Muscle of leg (tissue), 11 donors: ENCODE results near the gene LOC128125822. TPM values are rescaled to one million over a fixed set of nuclear protein-coding genes. Genes with fewer than 3 reads are reported as not detected.

Source experiments
- DNase-seq: peaks from one replicate; pipeline ENCODE4 v3.0.0; 2013
- H3K27ac ChIP-seq: one replicate; pipeline ENCODE4 v1.5.1; 2013; ENCODE audit warnings: mild to moderate bottlenecking, low read length, control low read depth
- H3K27me3 ChIP-seq: one replicate; pipeline ENCODE4 v1.6.1; 2013; ENCODE audit warnings: low read length; ENCODE audit not compliant: control insufficient read depth, insufficient read depth
- H3K36me3 ChIP-seq: one replicate; pipeline ENCODE4 v1.6.1; 2013; ENCODE audit warnings: low read length; ENCODE audit not compliant: control insufficient read depth, insufficient read depth
- H3K4me1 ChIP-seq: one replicate; pipeline ENCODE4 v1.6.1; 2013; ENCODE audit warnings: low read length; ENCODE audit not compliant: control insufficient read depth, insufficient read depth
- H3K4me3 ChIP-seq: one replicate; pipeline ENCODE4 v1.5.1; 2013; ENCODE audit warnings: low read length, control low read depth
- H3K9me3 ChIP-seq: replicated peaks from 2 replicates; pipeline ENCODE4 v1.6.1; 2013; ENCODE audit warnings: low read depth, low read length; ENCODE audit not compliant: control insufficient read depth
- whole genome bisulfite sequencing: methylation state at CpG from one replicate; pipeline ENCODE4 v1.1.5; 2013; ENCODE audit warnings: missing lambda C conversion rate; ENCODE audit not compliant: insufficient coverage; 5-methylcytosine and 5-hydroxymethylcytosine counted together
- polyA plus RNA-seq, 8 donors: library from polyadenylated mRNA; unstranded; fragments of 120-200 nt; gene quantifications; one replicate each; pipeline versions ENCODE4 v1.2.1 to v1.2.3, GENCODE V29; 2013; ENCODE audit warnings: inconsistent platforms in 1 of 8, low replicate concordance in 1 of 8; ENCODE audit not compliant: insufficient read length in 8 of 8, insufficient read depth in 1 of 8
- total RNA-seq: library from RNA; stranded (reverse); fragments of 120-200 nt; gene quantifications from one replicate; pipeline ENCODE4 v1.2.4, GENCODE V29; 2013

The LOC128125822 gene

GRCh38 chr6:63599243-63599642, 27.0 kb downstream of the LOC128125822 start:
- Histone ChIP-seq H3K4me3 (no peak overlapping the region), H3K9me3 (no peaks in the 10 kb centered on the region), H3K27ac (no peak overlapping the region), H3K36me3 (no peaks in the 10 kb centered on the region), H3K4me1 (peaks cover 3% of the 10 kb centered on the region), H3K27me3 (no peaks in the 10 kb centered on the region)
- no peak for DNase-seq
- 90% methylated on average over 5 of the region's 7 CpGs for WGBS

- Histone ChIP-seq H3K4me1 (peaks cover 3% of the 10 kb centered on the region), H3K27me3 (no peaks in the 10 kb centered on the region), H3K9me3 (no peaks in the 10 kb centered on the region), H3K27ac (no peak overlapping the region), H3K4me3 (no peak overlapping the region), H3K36me3 (no peaks in the 10 kb centered on the region)
- WGBS = 100% methylated on average over 3 of the region's 6 CpGs
- DNase-seq = peak; percentile 9
Observed at GRCh38 chr6:63600136-63600535, 27.9 kb downstream of the LOC128125822 start.

DNA sequence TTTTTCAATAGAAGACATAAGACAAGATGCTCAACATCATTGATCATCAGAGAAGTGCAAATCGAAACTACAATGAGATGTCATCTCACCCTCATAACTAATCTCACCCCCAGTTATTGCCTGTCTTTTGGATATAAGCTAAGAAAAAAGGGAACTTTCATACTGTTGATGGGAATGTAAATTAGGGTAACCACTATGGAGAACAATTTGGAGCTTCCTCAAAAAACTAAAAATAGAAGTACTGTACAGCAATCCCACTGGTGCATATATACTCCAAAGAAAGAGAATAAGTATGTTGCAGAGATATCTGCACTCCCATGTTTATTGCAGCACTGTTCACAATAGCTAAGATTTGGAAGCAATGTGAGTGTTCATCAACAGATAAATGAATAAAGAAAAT, 37.0 kb downstream of the LOC128125822 start:
- peaks cover 2% of the 10 kb centered on the region for H3K27me3 ChIP-seq
- H3K4me3 ChIP-seq = no peak overlapping the region
- no peaks in the 10 kb centered on the region for H3K4me1 ChIP-seq
- H3K9me3 ChIP-seq = no peaks in the 10 kb centered on the region
- DNase-seq = no peak
- H3K27ac ChIP-seq = no peak overlapping the region
- WGBS = no CpG with 5 or more reads among the region's 1 CpG
- H3K36me3 ChIP-seq = no peaks in the 10 kb centered on the region

GRCh38 chr6:63610944-63611343, 38.7 kb downstream of the LOC128125822 start:
- Histone ChIP-seq H3K27me3 (peaks cover 2% of the 10 kb centered on the region), H3K4me3 (no peak overlapping the region), H3K36me3 (no peaks in the 10 kb centered on the region), H3K9me3 (no peaks in the 10 kb centered on the region), H3K4me1 (no peaks in the 10 kb centered on the region), H3K27ac (no peak overlapping the region)
- no peak for DNase-seq
- no CpG with 5 or more reads among the region's 1 CpG for WGBS

DNA sequence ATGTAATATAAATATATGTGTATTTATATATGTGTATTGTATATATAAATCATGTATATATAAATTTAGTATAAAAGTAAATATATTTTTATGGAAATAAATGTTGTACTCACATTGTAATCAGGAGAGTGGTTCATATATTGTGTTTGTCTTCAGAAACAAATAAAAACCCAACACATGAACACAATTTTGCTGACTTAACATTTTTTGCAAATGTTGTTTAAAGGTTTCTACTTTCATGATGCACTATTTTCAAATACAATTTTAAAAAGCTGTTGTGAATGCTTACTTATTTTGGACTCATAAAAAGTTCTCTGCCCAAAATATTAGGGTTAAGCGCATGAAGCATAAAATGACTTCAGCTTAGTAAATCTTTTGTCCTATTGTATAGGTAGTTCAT, 39.3 kb downstream of the LOC128125822 start:
- Histone ChIP-seq H3K36me3 (no peaks in the 10 kb centered on the region), H3K4me3 (no peak overlapping the region), H3K4me1 (no peaks in the 10 kb centered on the region), H3K27me3 (peaks cover 2% of the 10 kb centered on the region), H3K9me3 (no peaks in the 10 kb centered on the region), H3K27ac (no peak overlapping the region)
- WGBS = no CpG with 5 or more reads among the region's 1 CpG
- DNase-seq = no peak

GRCh38 chr6:63615590-63615989, 43.3 kb downstream of the LOC128125822 start:
- no peak overlapping the region for H3K27ac ChIP-seq
- no peak for DNase-seq
- no peaks in the 10 kb centered on the region for H3K9me3 ChIP-seq
- H3K27me3 ChIP-seq = no peaks in the 10 kb centered on the region
- 100% methylated on average over 1 of the region's 1 CpG for WGBS
- no peaks in the 10 kb centered on the region for H3K4me1 ChIP-seq
- H3K36me3 ChIP-seq = no peaks in the 10 kb centered on the region
- H3K4me3 ChIP-seq = no peak overlapping the region

Other genes with a start within 250 kb of the LOC128125822 start
- gene PTP4A1, start within 50 bp of the LOC128125822 start, total RNA-seq = 11.2 TPM
- gene PTP4A1, start within 50 bp of the LOC128125822 start, polyA plus RNA-seq = 10 to 100 TPM; 22.6 to 32.9 (median 24.2) TPM
- gene PHF3, start 63.3 kb downstream of the LOC128125822 start, total RNA-seq = 55.7 TPM
- gene PHF3, start 63.3 kb downstream of the LOC128125822 start, polyA plus RNA-seq = 10 to 100 TPM; 23.9 to 37.8 (median 32.1) TPM